DOHH2 (cell line): ENCODE measurements around the gene ANKRD55.

Experiments used
- CTCF ChIP-seq: fragments of 200-600 bp; sonication (generic); IDR thresholded peaks from one replicate; pipeline ENCODE4 v1.5.1; 2014; ENCODE audit warnings: antibody characterized with exemption, mild to moderate bottlenecking, low read depth, low read length; ENCODE audit not compliant: poor library complexity, severe bottlenecking
- EZH2phosphoT487 ChIP-seq: fragments of 200-600 bp; sonication (generic); IDR thresholded peaks from 2 replicates; pipeline ENCODE4 v1.6.1; 2017; ENCODE audit warnings: borderline replicate concordance, mild to moderate bottlenecking, antibody characterized with exemption, low read length, moderate library complexity, mixed read lengths

- TF ChIP-seq CTCF: no peak
- TF ChIP-seq EZH2phosphoT487: no peak
Observed at GRCh38 chr5:56195016-56195415, 38.1 kb downstream of the ANKRD55 start.
